ENCODE data around the gene NKG7.

- TF ChIP-seq, protein P1, sequence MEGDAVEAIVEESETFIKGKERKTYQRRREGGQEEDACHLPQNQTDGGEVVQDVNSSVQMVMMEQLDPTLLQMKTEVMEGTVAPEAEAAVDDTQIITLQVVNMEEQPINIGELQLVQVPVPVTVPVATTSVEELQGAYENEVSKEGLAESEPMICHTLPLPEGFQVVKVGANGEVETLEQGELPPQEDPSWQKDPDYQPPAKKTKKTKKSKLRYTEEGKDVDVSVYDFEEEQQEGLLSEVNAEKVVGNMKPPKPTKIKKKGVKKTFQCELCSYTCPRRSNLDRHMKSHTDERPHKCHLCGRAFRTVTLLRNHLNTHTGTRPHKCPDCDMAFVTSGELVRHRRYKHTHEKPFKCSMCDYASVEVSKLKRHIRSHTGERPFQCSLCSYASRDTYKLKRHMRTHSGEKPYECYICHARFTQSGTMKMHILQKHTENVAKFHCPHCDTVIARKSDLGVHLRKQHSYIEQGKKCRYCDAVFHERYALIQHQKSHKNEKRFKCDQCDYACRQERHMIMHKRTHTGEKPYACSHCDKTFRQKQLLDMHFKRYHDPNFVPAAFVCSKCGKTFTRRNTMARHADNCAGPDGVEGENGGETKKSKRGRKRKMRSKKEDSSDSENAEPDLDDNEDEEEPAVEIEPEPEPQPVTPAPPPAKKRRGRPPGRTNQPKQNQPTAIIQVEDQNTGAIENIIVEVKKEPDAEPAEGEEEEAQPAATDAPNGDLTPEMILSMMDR (IDR thresholded peaks at IDR 0.05 in 4 of 5, conservative IDR thresholded peaks at IDR 0.05 in 1 of 5): no peak
- TF ChIP-seq POLR2A (IDR thresholded peaks at IDR 0.05): no peak
Observed at GRCh38 chr19:51396175-51396574, 23.7 kb upstream of the NKG7 start.
